ENCODE data around the gene EIF3I.

Gene EIF3I

DNA sequence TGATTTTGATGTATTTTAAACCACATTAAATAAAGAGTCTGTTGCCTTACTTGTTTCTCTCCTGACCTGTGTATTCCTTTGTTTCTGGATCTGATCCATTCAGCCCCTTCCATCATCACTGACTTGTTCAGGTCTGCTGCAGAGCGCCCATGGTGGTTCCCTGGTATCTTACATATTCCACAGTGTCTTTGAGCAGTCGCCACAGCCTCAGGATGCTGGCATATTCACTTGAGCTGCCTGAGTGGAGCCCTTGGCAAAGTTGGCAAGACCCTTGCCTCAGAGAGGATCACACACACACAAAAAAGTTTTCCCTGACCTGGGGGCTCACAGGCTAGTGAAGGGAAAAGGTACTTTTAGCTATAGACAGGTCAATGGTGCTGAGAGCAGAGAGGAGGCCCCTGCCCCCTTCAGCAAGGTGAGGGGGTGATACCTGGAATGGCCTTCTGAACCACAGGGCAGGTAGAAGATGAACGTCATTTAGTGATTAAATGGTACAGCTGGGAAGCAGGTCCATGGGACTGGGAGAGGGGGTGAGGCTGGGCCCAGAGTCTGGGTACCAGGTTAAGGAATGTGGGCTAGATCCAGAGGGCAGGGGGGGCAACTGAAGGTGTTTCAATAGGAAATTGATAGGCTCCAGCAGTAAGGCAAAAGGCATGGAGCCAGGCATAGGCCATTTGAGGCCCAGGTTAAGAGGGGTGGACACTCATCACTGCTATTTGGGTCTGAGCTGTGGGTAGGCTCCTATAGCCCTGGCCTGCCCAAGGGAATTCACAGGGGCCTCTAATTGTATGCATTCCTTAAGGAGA, 23.8 kb upstream of the EIF3I start:
- DNase-seq: no peak

DNA sequence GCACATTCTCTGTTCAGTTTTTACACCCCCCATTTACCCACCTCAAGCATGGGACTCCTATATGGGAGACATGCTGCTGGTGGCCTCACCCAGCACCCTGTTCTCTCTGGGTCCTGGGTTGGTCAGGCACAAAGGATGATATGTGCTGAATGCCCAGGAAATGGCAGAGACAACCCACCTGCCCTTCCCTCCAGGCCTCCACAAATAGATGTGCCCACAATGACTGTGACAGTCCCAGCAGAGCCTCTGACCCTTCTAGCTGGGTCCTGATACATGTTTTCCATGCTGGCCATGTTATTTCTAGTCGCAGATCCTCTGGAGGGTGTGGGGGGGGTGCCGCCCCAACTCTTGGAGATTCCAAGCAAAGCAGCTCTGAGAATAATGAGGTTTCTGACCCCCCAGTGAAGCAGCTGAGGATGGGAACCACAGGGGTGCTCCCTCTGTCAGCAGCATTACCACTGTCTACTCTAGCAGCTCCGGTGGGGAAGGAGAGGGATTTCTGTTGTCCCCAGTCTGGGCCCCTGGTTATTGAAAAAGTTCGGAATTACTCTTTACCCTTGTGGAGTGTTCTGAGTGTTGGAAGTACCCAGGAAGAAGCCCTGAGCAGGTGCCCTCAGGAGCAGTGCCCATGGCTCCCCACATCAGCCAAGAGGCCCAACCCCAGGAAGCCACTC, 23.0 kb upstream of the EIF3I start:
- DNase-seq: no peak

GRCh38 chr1:32199717-32200072, 22.5 kb upstream of the EIF3I start:
- DNase-seq: no peak

DNA sequence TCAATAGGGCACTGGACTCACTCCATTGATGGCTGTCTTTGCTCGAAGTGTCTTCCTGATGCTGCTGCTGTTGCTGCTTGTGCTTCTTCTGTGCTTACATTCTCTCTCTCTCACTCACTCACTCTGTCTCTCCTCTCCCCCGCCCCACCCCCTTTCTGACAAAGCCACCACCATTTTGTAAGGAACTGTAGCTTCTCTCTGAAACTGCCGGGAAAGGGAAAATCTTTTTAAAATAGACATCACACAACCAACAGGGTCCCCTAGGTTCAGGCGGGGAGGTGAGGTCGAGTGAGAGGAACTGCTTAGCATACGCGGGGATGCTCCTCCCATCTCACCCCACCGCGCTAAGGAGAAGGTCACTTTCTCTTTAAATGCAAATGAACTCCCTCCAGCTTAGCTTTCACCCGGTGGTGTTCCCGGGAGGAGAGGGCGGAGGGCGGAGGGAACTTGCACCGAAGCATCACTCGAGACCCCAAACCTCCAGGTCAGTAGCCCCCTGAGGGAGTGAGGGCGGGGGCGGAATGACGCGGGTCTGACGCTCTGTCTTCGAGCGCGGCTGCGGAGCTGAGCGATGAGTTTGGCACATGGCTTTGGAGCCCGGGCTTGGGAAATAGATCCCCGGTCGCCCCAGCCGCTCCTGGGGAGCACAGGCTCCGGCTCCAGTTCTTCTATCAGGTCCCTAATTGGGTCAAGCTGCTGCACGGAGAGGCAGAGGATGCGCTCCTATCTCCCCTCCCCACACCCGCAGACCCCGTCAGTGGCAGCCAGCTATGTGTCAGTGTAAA, 21.8 kb upstream of the EIF3I start, which contains the start of gene CCDC28B:
TSS of gene CCDC28B (plus strand) at position 370 of the 785 bp plus-strand sequence. CDS start 1,341 bp downstream, outside the sequence.
- DNase-seq: peak; percentile 40

- peak; percentile 40 for DNase-seq
Measured at GRCh38 chr1:32201011-32201855, 21.0 kb upstream of the EIF3I start.

DNA sequence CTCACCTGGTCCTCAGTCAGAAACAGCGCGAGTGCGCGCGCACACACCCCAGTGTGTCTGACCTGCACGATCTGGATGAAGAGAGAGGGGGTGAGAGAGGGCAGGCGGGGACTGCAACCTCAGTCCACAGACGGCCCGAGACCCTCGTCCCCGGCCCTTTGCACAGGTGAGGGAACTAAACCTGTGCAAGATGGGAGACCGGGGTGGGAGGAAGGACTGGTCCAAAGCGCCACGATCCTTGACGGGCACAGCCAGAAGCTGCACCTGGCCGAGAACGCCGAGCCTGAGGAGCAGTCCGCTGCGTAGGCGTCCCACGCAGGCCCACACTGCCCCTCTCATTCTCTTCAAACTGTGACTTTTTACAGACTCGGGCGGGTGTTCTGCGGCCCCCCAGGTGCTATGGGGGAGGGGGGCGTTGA, 17.3 kb upstream of the EIF3I start:
- no peak for DNase-seq

GRCh38 chr1:32205401-32206370, 16.5 kb upstream of the EIF3I start, which contains the start of gene IQCC:
Gene IQCC, plus strand, starts transcription at chr1:32205671. Its CDS starts 11 bp downstream, at chr1:32205682.
- peak; percentile 86 for DNase-seq

- DNase-seq: no peak
Measured at GRCh38 chr1:32208469-32208868, 13.7 kb upstream of the EIF3I start.

GRCh38 chr1:32208891-32209328, 13.3 kb upstream of the EIF3I start, which contains the start of gene DCDC2B:
Gene DCDC2B, plus strand, starts transcription at chr1:32209089. Its CDS starts 5 bp downstream, at chr1:32209094.
- DNase-seq: no peak

GRCh38 chr1:32215629-32216480, 6.4 kb upstream of the EIF3I start:
- DNase-seq: peak; percentile 76

GRCh38 chr1:32216566-32216965, 5.6 kb upstream of the EIF3I start:
- no peak for DNase-seq

DNA sequence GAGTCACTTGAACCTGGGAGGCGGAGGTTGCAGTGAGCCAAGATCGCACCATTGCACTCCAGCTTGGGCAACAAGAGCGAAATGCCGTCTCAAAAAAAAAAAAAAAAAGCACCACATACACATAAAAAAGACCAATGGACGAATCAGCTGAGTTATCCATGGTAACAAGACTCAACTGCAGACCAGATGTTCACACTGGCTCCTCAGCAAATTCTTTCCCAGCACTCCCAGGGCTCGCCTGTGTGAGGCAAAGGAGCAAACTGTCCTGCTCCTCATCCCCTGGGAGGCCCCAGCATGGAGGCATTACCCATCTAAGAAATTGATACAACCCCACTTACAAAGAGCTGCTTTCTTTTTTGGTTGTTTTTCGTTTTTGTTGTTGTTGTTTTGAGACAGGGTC, 3.2 kb upstream of the EIF3I start:
- no peak for DNase-seq

- no peak for DNase-seq
Measured at GRCh38 chr1:32220746-32221580, 1.2 kb upstream of the EIF3I start.

DNA sequence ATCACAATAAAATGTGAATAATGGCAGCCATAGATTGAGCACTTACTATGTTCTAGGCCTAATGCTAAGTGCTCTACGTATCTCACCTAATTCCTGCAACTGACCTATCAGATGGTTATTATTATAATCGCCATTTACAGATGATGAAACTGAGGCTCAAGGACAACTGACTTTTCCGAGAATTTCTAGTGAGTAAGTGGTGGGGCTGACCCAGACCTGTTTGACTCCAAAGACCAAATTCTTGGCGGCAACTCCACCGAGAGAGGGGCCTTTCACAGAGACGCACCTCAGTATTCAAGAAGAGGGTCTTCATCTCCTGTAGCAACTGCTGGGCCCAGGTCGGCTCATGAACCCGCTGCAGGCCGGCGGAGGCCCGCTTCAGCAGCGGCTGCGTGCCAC, 627 bp upstream of the EIF3I start:
- DNase-seq: no peak

DNA sequence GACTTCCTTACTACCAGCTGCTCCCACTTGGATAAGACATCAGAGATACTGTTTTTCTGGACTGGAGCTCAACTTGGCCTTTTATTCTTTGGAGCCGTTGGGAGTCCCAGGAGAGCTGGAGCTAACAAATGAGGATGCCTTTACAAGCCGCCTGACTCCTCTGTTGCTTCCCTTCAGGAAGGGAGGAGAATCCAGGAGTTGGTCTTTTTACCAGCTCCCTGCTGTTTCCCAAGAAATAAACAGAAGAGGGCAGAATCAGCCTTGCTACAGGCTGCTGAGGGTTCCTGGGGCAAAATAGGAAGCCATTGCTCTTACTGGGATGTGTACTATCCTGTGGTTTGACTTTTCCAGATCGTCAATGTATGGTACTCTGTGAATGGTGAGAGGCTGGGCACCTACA, 1.5 kb downstream of the EIF3I start:
- no peak for DNase-seq

DNA sequence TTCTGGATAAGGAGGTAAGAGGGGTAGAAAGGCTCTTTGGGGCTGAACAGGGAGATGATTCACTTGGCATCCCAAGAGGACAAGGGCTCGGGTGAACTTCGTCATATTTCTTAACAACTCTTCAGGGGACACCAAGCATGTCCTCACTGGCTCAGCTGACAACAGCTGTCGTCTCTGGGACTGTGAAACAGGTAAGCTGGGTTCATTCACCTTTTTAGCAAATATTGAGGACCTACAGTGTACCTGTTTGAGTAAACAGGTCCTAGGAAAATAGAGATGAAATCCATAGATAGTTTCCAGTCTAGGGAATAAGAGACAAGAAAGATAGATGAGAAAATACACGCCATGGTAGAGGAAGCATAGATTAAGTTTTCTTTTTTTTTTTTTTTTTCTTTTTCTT, 2.1 kb downstream of the EIF3I start:
- DNase-seq: no peak

- no peak for DNase-seq
Measured at GRCh38 chr1:32228771-32229170, 6.6 kb downstream of the EIF3I start.

GRCh38 chr1:32231843-32232432, 9.7 kb downstream of the EIF3I start:
- DNase-seq: no peak
